Glutamatergic neuron (in vitro differentiated cells): ENCODE data around the gene RNF183. TPM values are rescaled to one million over a fixed set of nuclear protein-coding genes. Genes with fewer than 3 reads are reported as not detected.
"Not testable (repeated sequence)": the region's sequence is repeated elsewhere in the genome, so short reads cannot be mapped to it uniquely, and the experiment has no call there.

Experiments used
- DNase-seq: peaks from one replicate; pipeline ENCODE4 v3.0.0; 2022
- H3K27ac Mint-ChIP-seq: one replicate; pipeline ENCODE4 v1.8.0; 2020; ENCODE audit warnings: mild to moderate bottlenecking, mixed read lengths, inconsistent platforms; ENCODE audit not compliant: unreplicated experiment
- H3K27me3 Mint-ChIP-seq: one replicate; pipeline ENCODE4 v1.8.0; 2020; ENCODE audit warnings: mild to moderate bottlenecking, moderate library complexity, mixed read lengths, inconsistent platforms; ENCODE audit not compliant: unreplicated experiment
- H3K36me3 Mint-ChIP-seq: one replicate; pipeline ENCODE4 v1.8.0; 2020; ENCODE audit warnings: mild to moderate bottlenecking, mixed read lengths, inconsistent platforms; ENCODE audit not compliant: unreplicated experiment
- H3K4me1 Mint-ChIP-seq: one replicate; pipeline ENCODE4 v1.8.0; 2020; ENCODE audit warnings: mild to moderate bottlenecking, low read depth, mixed read lengths, inconsistent platforms; ENCODE audit not compliant: unreplicated experiment
- H3K4me3 Mint-ChIP-seq: one replicate; pipeline ENCODE4 v1.8.0; 2020; ENCODE audit warnings: mild to moderate bottlenecking, mixed read lengths, inconsistent platforms; ENCODE audit not compliant: unreplicated experiment
- H3K9me3 Mint-ChIP-seq: one replicate; pipeline ENCODE4 v1.8.0; 2020; ENCODE audit warnings: mild to moderate bottlenecking, moderate library complexity, mixed read lengths, inconsistent platforms; ENCODE audit not compliant: unreplicated experiment
- CTCF ChIP-seq: fragments of 200-600 bp; sonication (generic); IDR thresholded peaks from one replicate; pipeline ENCODE4 v1.5.0; 2021; ENCODE audit not compliant: partially characterized antibody, unreplicated experiment
- total RNA-seq: library from RNA; stranded (reverse); fragmentation: NEBNext Ultra II Directional; extraction: Animal tissue kit (Norgen Biotek cat#: 25700); gene quantifications from one replicate; pipeline ENCODE4 v1.2.1, GENCODE V29; 2021; ENCODE audit not compliant: unreplicated experiment

RNF183 gene
- total RNA-seq, 1 donor from 2014 or later: not detected

GRCh38 chr9:113299800-113300292, 3.3 kb downstream of the RNF183 start:
- DNase-seq: no peak
- H3K27ac Mint-ChIP-seq: no peak overlapping the region
- peaks cover 7% of the 10 kb centered on the region for H3K4me1 Mint-ChIP-seq
- no peak overlapping the region for H3K4me3 Mint-ChIP-seq
- H3K9me3 Mint-ChIP-seq: no peaks in the 10 kb centered on the region
- H3K27me3 Mint-ChIP-seq: peaks cover 3% of the 10 kb centered on the region
- no peaks in the 10 kb centered on the region for H3K36me3 Mint-ChIP-seq
- TF ChIP-seq CTCF: no peak

GRCh38 chr9:113298924-113299770, 4.0 kb downstream of the RNF183 start:
- Mint-ChIP-seq H3K36me3 (no peaks in the 10 kb centered on the region), H3K9me3 (no peaks in the 10 kb centered on the region), H3K4me3 (no peak overlapping the region), H3K4me1 (peaks cover 7% of the 10 kb centered on the region), H3K27ac (no peak overlapping the region), H3K27me3 (peaks cover 3% of the 10 kb centered on the region)
- no peak for TF ChIP-seq CTCF
- DNase-seq: no peak

- TF ChIP-seq CTCF: no peak
- H3K9me3 Mint-ChIP-seq: no peaks in the 10 kb centered on the region
- no peak overlapping the region for H3K27ac Mint-ChIP-seq
- no peak overlapping the region for H3K4me3 Mint-ChIP-seq
- peaks cover 7% of the 10 kb centered on the region for H3K4me1 Mint-ChIP-seq
- DNase-seq: no peak
- peaks cover 3% of the 10 kb centered on the region for H3K27me3 Mint-ChIP-seq
- H3K36me3 Mint-ChIP-seq: no peaks in the 10 kb centered on the region
Observed at GRCh38 chr9:113298311-113298710, 4.9 kb downstream of the RNF183 start.

- no peak for DNase-seq
- H3K4me3 Mint-ChIP-seq: no peak overlapping the region
- peaks cover 3% of the 10 kb centered on the region for H3K27me3 Mint-ChIP-seq
- no peaks in the 10 kb centered on the region for H3K36me3 Mint-ChIP-seq
- peaks cover 7% of the 10 kb centered on the region for H3K4me1 Mint-ChIP-seq
- no peaks in the 10 kb centered on the region for H3K9me3 Mint-ChIP-seq
- H3K27ac Mint-ChIP-seq: no peak overlapping the region
- no peak for TF ChIP-seq CTCF
Observed at GRCh38 chr9:113296796-113297558, 6.2 kb downstream of the RNF183 start.

- not testable (repeated sequence) for H3K36me3 Mint-ChIP-seq, H3K4me3 Mint-ChIP-seq, H3K27me3 Mint-ChIP-seq, DNase-seq, H3K9me3 Mint-ChIP-seq, H3K4me1 Mint-ChIP-seq, H3K27ac Mint-ChIP-seq
Observed at GRCh38 chr9:113296247-113296646, 6.9 kb downstream of the RNF183 start.
